Suprapubic skin (tissue), 4 donors: Measurements from ENCODE around the gene LANCL2. TPM values are rescaled to one million over a fixed set of nuclear protein-coding genes. Genes with fewer than 3 reads are reported as not detected.

Source experiments
- DNase-seq, 2 donors: peaks; one replicate each; pipeline ENCODE4 v3.0.0-alpha.2; 2019; ENCODE audit warnings: low spot score in 2 of 2
- H3K27ac ChIP-seq: fragments of 200-600 bp; sonication (generic); one replicate; pipeline ENCODE4 v1.5.1; 2019
- H3K27me3 ChIP-seq: fragments of 200-600 bp; sonication (generic); one replicate; pipeline ENCODE4 v1.5.1; 2019
- H3K36me3 ChIP-seq: fragments of 200-600 bp; sonication (generic); one replicate; pipeline ENCODE4 v1.5.1; 2019
- H3K4me1 ChIP-seq: fragments of 200-600 bp; sonication (generic); one replicate; pipeline ENCODE4 v1.5.1; 2019
- H3K4me3 ChIP-seq: fragments of 200-600 bp; sonication (generic); one replicate; pipeline ENCODE4 v1.5.1; 2019; ENCODE audit warnings: mild to moderate bottlenecking
- H3K9me3 ChIP-seq: fragments of 200-600 bp; sonication (generic); one replicate; pipeline ENCODE4 v1.5.1; 2019
- EP300 ChIP-seq: sonication (generic); formaldehyde crosslinking; IDR thresholded peaks from one replicate; pipeline ENCODE4 v1.6.1; 2017; ENCODE audit warnings: antibody characterized with exemption
- POLR2A ChIP-seq, 2 donors: fragments of 450-650 bp; IDR thresholded peaks; one replicate each; pipeline ENCODE4 v1.6.1; 2017; ENCODE audit warnings: antibody characterized with exemption in 2 of 2, mild to moderate bottlenecking in 2 of 2, moderate library complexity in 2 of 2
- POLR2AphosphoS5 ChIP-seq, 3 donors: sonication (generic); formaldehyde crosslinking; IDR thresholded peaks; one replicate each; pipeline ENCODE4 v1.6.1; 2017; ENCODE audit warnings: antibody characterized with exemption in 3 of 3
- WGBS: methylation state at CpG from one replicate; pipeline ENCODE4 v1.1.5; 2018; 5-methylcytosine and 5-hydroxymethylcytosine counted together
- total RNA-seq, 4 donors: library from RNA; depleted of rRNA; stranded (reverse); fragments of >200 nt; gene quantifications; one replicate each; pipeline ENCODE4 v1.1.0, GENCODE V29; 2016
- TF ChIP-seq, protein P1 (sequence below), 2 donors: fragments of 200-600 bp in 1 of 2; fragments of 450-650 bp in 1 of 2; sonication (generic) in 1 of 2; IDR thresholded peaks; one replicate each; pipeline ENCODE4 v1.5.1; 2016 to 2019; ENCODE audit warnings: antibody characterized with exemption in 2 of 2, mild to moderate bottlenecking in 1 of 2, moderate library complexity in 1 of 2

Gene LANCL2
- total RNA-seq, 4 donors from 2014 or later = 11.4 to 22.9 (median 17.7) TPM

DNA sequence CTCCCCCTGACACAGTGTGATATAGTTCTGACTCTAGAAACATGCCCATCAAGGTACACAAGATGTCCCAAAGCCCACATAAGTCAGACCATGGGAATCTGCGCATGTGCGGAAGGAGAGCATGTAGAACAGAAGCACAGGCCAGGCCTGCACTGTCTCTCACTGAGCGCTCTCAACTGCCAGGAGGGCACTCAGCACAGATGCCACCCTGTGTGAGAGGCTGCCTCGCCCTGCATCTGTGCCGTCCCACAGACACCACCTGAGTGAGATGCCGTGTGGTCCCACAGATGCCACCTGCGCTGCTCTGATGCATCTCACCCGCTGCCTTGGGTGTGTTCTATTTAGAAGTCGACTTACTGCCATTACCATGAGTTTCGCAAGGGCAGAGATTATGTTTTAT, 108.8 kb downstream of the LANCL2 start:
- peak in 1 of 2 donors; percentile 32 for DNase-seq
- Histone ChIP-seq H3K9me3 (no peaks in the 10 kb centered on the region), H3K4me1 (peaks cover 2% of the 10 kb centered on the region), H3K27ac (no peak overlapping the region), H3K27me3 (no peaks in the 10 kb centered on the region), H3K36me3 (peaks cover 7% of the 10 kb centered on the region), H3K4me3 (no peak overlapping the region)
- TF ChIP-seq POLR2A (IDR thresholded peaks at IDR 0.05) (no peak), POLR2AphosphoS5 (IDR thresholded peaks at IDR 0.05) (no peak), EP300 (no peak)
- TF ChIP-seq, protein P1, sequence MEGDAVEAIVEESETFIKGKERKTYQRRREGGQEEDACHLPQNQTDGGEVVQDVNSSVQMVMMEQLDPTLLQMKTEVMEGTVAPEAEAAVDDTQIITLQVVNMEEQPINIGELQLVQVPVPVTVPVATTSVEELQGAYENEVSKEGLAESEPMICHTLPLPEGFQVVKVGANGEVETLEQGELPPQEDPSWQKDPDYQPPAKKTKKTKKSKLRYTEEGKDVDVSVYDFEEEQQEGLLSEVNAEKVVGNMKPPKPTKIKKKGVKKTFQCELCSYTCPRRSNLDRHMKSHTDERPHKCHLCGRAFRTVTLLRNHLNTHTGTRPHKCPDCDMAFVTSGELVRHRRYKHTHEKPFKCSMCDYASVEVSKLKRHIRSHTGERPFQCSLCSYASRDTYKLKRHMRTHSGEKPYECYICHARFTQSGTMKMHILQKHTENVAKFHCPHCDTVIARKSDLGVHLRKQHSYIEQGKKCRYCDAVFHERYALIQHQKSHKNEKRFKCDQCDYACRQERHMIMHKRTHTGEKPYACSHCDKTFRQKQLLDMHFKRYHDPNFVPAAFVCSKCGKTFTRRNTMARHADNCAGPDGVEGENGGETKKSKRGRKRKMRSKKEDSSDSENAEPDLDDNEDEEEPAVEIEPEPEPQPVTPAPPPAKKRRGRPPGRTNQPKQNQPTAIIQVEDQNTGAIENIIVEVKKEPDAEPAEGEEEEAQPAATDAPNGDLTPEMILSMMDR (IDR thresholded peaks at IDR 0.05) = no peak
- WGBS = 95% methylated on average over 10 of the region's 10 CpGs

DNA sequence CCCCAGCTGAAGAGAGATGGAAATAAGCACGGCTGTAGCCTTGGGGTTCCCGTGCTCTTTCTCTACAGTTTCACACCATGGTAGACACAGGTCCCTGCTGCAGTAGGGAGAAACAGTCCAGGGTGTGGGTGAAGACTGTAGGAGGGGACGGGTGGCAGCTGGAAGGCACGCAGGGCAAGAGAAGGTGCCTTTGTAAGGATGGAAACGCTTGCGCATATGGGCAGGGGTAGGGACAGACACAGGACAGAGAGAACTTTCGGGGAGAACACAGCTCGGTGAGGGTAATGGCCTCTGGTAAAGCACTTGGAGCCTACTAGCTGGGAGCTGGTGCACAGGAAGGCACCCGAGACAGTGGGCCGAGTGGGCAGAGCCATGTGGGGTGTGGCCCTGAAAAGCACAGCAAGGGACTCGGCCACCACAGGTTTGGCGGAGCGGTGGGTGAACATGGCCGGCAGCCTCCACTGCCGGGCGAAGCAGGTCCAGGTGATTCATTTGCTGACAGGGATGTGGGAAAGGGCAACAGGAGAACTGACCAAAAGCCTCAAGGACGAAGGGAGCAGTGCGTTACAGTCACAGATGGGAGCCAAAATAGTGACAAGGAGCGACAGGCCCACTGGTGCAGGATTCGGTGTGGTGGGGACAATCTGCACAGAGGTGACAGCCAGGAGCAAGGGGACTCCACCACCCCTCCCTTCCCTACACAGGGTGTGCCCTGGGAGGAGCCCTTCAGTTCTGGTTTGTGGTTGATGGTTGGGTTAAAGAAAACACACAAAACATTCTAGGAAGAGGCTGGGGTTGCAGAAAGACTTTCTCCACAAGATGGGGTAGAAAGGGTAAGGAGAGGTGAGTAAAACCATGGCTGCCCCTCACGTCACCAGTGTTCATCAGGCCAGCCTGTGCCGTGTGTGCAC, 110.1 kb downstream of the LANCL2 start:
- no peak overlapping the region for H3K4me3 ChIP-seq

DNA sequence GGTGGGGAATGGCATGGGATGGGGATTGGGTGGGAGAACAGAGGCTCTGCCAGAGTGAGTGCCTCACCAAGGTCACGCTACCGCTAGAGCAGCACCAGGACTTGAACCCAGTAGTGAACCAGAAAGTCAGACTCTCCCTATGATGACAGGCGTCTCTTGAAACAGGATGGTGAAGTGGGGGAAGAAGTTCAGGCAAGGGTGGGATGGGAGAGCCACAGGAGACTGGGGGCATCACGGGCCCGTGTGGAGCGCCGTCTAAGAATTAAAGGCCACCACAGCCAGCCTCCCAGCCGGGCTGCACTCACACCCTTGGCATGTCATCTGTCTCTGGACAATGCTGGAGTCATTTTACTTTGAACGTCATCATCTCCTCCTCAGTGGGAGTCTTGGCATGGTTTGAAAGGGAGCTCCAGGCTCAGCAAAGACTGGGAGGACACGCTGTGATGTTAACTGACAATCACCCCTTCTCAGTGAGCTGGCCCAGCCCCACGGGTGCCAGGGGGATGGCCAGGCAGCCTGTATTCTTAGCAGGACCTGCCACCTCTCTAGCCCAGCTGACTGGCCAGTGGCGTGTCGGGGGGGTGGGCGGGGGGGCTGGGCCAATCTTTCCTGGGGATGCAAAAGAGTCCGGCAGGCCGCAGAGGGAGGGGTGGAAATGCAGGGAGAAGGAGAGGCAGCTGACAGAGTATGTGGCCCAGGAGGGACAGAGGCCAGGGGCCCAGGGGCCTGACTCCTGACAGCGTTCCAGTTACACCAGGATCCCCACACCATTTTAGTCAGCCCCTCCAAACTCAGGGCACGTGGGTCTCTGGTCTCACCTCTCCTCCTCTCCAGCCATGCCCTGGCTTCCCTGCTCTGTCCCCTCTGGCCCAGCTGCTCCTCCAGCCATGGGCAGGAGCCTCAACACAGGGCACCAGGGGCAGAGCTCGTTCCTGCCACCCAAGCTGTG, 111.0 kb downstream of the LANCL2 start:
- DNase-seq = no peak
- Histone ChIP-seq H3K27me3 (no peaks in the 10 kb centered on the region), H3K27ac (no peak overlapping the region), H3K9me3 (no peaks in the 10 kb centered on the region), H3K4me3 (no peak overlapping the region), H3K36me3 (peaks cover 7% of the 10 kb centered on the region), H3K4me1 (peaks cover 2% of the 10 kb centered on the region)
- WGBS = 69% methylated on average over 13 of the region's 19 CpGs
- no peak for TF ChIP-seq POLR2AphosphoS5 (IDR thresholded peaks at IDR 0.05)
- no peak for TF ChIP-seq POLR2A (IDR thresholded peaks at IDR 0.05)
- TF ChIP-seq EP300 = no peak
- TF ChIP-seq, protein P1 (IDR thresholded peaks at IDR 0.05) = no peak

More for the DNA sequence above, 110.1 kb downstream of the LANCL2 start:
- H3K4me1 ChIP-seq = peaks cover 2% of the 10 kb centered on the region
- H3K36me3 ChIP-seq = peaks cover 7% of the 10 kb centered on the region
- WGBS = 89% methylated on average over 22 of the region's 22 CpGs
- H3K27ac ChIP-seq = no peak overlapping the region
- no peak for TF ChIP-seq EP300
- TF ChIP-seq POLR2A (IDR thresholded peaks at IDR 0.05) = no peak
- TF ChIP-seq POLR2AphosphoS5 (IDR thresholded peaks at IDR 0.05) = no peak
- TF ChIP-seq, protein P1 (IDR thresholded peaks at IDR 0.05) = no peak
- no peaks in the 10 kb centered on the region for H3K9me3 ChIP-seq
- H3K27me3 ChIP-seq = no peaks in the 10 kb centered on the region
- DNase-seq = no peak

DNA sequence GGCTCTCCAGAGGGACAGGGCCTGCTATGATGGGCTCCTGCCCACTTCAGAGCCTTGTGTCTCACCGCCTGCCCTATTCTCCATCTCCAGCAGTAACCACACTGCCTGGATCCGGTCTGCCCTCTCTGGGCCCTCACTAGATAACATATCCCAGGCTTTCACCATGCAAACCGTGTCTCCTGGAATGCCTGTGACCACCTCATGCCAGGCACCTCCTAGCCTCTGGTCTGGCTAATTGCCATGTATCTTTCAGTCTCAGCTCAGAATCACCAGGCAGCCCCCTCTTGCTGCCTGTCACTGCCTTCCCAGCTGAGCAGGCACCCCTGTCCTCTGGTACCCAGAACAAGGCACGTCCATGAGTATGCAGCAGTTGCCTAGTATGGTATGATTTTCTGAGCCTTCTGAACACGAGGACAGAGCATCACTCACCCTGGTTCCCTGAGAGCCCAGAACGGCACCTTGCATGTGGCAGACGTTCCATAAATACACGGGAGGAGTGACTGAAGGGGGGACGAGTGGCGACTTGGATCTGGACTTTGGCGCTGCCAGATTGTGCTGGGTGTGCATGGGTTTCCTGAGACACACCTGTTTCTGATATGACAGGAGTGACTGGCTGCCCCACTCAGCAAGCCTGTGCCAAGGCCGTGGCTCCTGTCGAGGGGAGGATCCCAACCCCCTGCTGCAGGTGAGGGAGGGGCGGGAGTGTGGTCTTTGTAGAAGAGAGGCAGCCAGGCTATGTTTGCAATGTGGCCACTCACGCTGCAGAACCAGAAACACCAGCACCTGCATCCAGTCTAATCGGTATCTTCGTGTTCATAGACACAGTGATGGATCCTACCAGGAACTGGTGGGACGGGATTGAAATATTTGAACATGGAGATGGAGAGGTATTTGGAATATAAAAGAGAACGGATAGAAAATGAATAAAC, 112.0 kb downstream of the LANCL2 start:
- H3K4me1 ChIP-seq = peaks cover 2% of the 10 kb centered on the region
- H3K27me3 ChIP-seq = no peaks in the 10 kb centered on the region
- no peak for DNase-seq
- H3K9me3 ChIP-seq = no peaks in the 10 kb centered on the region
- H3K4me3 ChIP-seq = no peak overlapping the region
- no peak overlapping the region for H3K27ac ChIP-seq
- TF ChIP-seq POLR2A (IDR thresholded peaks at IDR 0.05) (no peak), EP300 (no peak), POLR2AphosphoS5 (IDR thresholded peaks at IDR 0.05) (no peak)
- TF ChIP-seq, protein P1 (IDR thresholded peaks at IDR 0.05) = no peak
- WGBS = 96% methylated on average over 16 of the region's 19 CpGs
- peaks cover 7% of the 10 kb centered on the region for H3K36me3 ChIP-seq
